Measurements from ENCODE around the gene TUBGCP2. TPM values are rescaled to one million over a fixed set of nuclear protein-coding genes. Genes with fewer than 3 reads are reported as not detected.

TUBGCP2 gene
- total RNA-seq, 1 donor from 2014 or later: 50.7 TPM

GRCh38 chr10:133336577-133337369 lies 28.1 kb upstream of the TUBGCP2 start, which contains the start of gene CALY:
Gene CALY, minus strand, starts transcription at chr10:133336896. Its CDS starts 7,907 bp downstream, at chr10:133328989.
- Mint-ChIP-seq H3K27ac (ENCODE audit: unreplicated experiment) (no peak within 1 kb of the TSS), H3K9me3 (ENCODE audit: unreplicated experiment) (no peaks in the 10 kb centered on the region), H3K36me3 (ENCODE audit: low read depth, unreplicated experiment) (no peaks in the 10 kb centered on the region), H3K4me3 (ENCODE audit: unreplicated experiment) (no peak within 1 kb of the TSS), H3K4me1 (ENCODE audit: unreplicated experiment) (no peaks in the 10 kb centered on the region), H3K27me3 (ENCODE audit: unreplicated experiment) (peaks cover 15% of the 10 kb centered on the region)
- DNase-seq (ENCODE audit: low spot score): peak; percentile 45
- TF ChIP-seq CTCF (IDR thresholded peaks at IDR 0.05; ENCODE audit: unreplicated experiment): no peak

GRCh38 chr10:133336118-133336576 lies 27.5 kb upstream of the TUBGCP2 start:
- Mint-ChIP-seq H3K4me1 (ENCODE audit: unreplicated experiment) (no peaks in the 10 kb centered on the region), H3K27ac (ENCODE audit: unreplicated experiment) (no peak overlapping the region), H3K27me3 (ENCODE audit: unreplicated experiment) (peaks cover 16% of the 10 kb centered on the region), H3K9me3 (ENCODE audit: unreplicated experiment) (no peaks in the 10 kb centered on the region), H3K36me3 (ENCODE audit: low read depth, unreplicated experiment) (no peaks in the 10 kb centered on the region), H3K4me3 (ENCODE audit: unreplicated experiment) (no peak overlapping the region)
- no peak for DNase-seq (ENCODE audit: low spot score)
- TF ChIP-seq CTCF (IDR thresholded peaks at IDR 0.05; ENCODE audit: unreplicated experiment): no peak

GRCh38 chr10:133335246-133336117 lies 26.8 kb upstream of the TUBGCP2 start:
- Mint-ChIP-seq H3K4me3 (ENCODE audit: unreplicated experiment) (no peak overlapping the region), H3K9me3 (ENCODE audit: unreplicated experiment) (no peaks in the 10 kb centered on the region), H3K27me3 (ENCODE audit: unreplicated experiment) (peaks cover 20% of the 10 kb centered on the region), H3K27ac (ENCODE audit: unreplicated experiment) (no peak overlapping the region), H3K4me1 (ENCODE audit: unreplicated experiment) (no peaks in the 10 kb centered on the region), H3K36me3 (ENCODE audit: low read depth, unreplicated experiment) (no peaks in the 10 kb centered on the region)
- TF ChIP-seq CTCF (IDR thresholded peaks at IDR 0.05; ENCODE audit: unreplicated experiment): no peak
- DNase-seq (ENCODE audit: low spot score): peak; percentile 58

- no peak for DNase-seq (ENCODE audit: low spot score)
- no peak for TF ChIP-seq CTCF (IDR thresholded peaks at IDR 0.05; ENCODE audit: unreplicated experiment)
- H3K4me1 Mint-ChIP-seq (ENCODE audit: unreplicated experiment): no peaks in the 10 kb centered on the region
- no peak overlapping the region for H3K27ac Mint-ChIP-seq (ENCODE audit: unreplicated experiment)
- H3K36me3 Mint-ChIP-seq (ENCODE audit: low read depth, unreplicated experiment): no peaks in the 10 kb centered on the region
- no peaks in the 10 kb centered on the region for H3K9me3 Mint-ChIP-seq (ENCODE audit: unreplicated experiment)
- peaks cover 22% of the 10 kb centered on the region for H3K27me3 Mint-ChIP-seq (ENCODE audit: unreplicated experiment)
- no peak overlapping the region for H3K4me3 Mint-ChIP-seq (ENCODE audit: unreplicated experiment)
Observed at GRCh38 chr10:133334503-133335245, 26.0 kb upstream of the TUBGCP2 start.

Measured in endothelial cell (in vitro differentiated cells).